Fibroblast of lung (primary cell): ENCODE results near the gene REC8. TPM values are rescaled to one million over a fixed set of nuclear protein-coding genes. Genes with fewer than 3 reads are reported as not detected.

Experiments
- DNase-seq, 2 donors: peaks; one replicate each; pipeline versions ENCODE4 v3.0.0 to v3.0.0-alpha.2; 2010; ENCODE audit warnings: low read depth in 2 of 2
- H2AFZ ChIP-seq: 2 replicates; pipeline ENCODE4 v1.5.1; 2012; ENCODE audit warnings: low read length, control low read depth, inconsistent platforms
- H3K27ac ChIP-seq: 2 replicates; pipeline ENCODE4 v1.5.1; 2011; ENCODE audit warnings: low read length, control low read depth; ENCODE audit not compliant: insufficient read depth
- H3K27me3 ChIP-seq: 2 replicates; pipeline ENCODE4 v1.5.1; 2011; ENCODE audit warnings: mild to moderate bottlenecking, low read length; ENCODE audit not compliant: control insufficient read depth, insufficient read depth
- H3K36me3 ChIP-seq: 2 replicates; pipeline ENCODE4 v1.5.1; 2011; ENCODE audit warnings: low read length; ENCODE audit not compliant: control insufficient read depth, insufficient read depth
- H3K4me1 ChIP-seq: 2 replicates; pipeline ENCODE4 v1.5.1; 2011; ENCODE audit warnings: low read length; ENCODE audit not compliant: control insufficient read depth, insufficient read depth; ENCODE audit errors: extremely low read depth
- H3K4me2 ChIP-seq: 2 replicates; pipeline ENCODE4 v1.5.1; 2011; ENCODE audit warnings: low read length, control low read depth; ENCODE audit not compliant: insufficient read depth; ENCODE audit errors: extremely low read depth
- H3K4me3 ChIP-seq, 4 experiments: fragments of 200-600 bp in 1 of 4; sonication (generic) in 1 of 4; replicated peaks in 1 of 4; 2 replicates each; pipeline ENCODE4 v1.5.1; 2011 to 2016; ENCODE audit warnings: low read length in 4 of 4, low read depth in 3 of 4, mild to moderate bottlenecking in 3 of 4, control low read depth in 2 of 4, inconsistent platforms in 1 of 4, mixed read lengths in 1 of 4; ENCODE audit not compliant: insufficient read depth in 1 of 4; ENCODE audit errors: control extremely low read depth in 1 of 4
- H3K79me2 ChIP-seq: 2 replicates; pipeline ENCODE4 v1.5.1; 2012; ENCODE audit warnings: mild to moderate bottlenecking, low read length, inconsistent platforms; ENCODE audit not compliant: control insufficient read depth, insufficient read depth
- H3K9ac ChIP-seq: 2 replicates; pipeline ENCODE4 v1.5.1; 2011; ENCODE audit warnings: mild to moderate bottlenecking, low read length, control low read depth; ENCODE audit not compliant: insufficient read depth
- H3K9me3 ChIP-seq: 2 replicates; pipeline ENCODE4 v1.5.1; 2012; ENCODE audit warnings: low read depth, low read length; ENCODE audit not compliant: control insufficient read depth, insufficient read depth
- H4K20me1 ChIP-seq: 2 replicates; pipeline ENCODE4 v1.5.1; 2011; ENCODE audit warnings: low read length; ENCODE audit not compliant: control insufficient read depth, insufficient read depth; ENCODE audit errors: extremely low read depth
- CTCF ChIP-seq, 2 donors: IDR thresholded peaks in 1 of 2; conservative IDR thresholded peaks in 1 of 2; 1 replicate in 1 of 2; 2 replicates in 1 of 2; pipeline ENCODE4 v1.5.1; 2011 to 2012; ENCODE audit warnings: low read length in 2 of 2, control low read depth in 1 of 2, inconsistent platforms in 1 of 2, low read depth in 1 of 2, mild to moderate bottlenecking in 1 of 2
- EZH2 ChIP-seq: IDR thresholded peaks from 2 replicates; pipeline ENCODE4 v1.5.1; 2012; ENCODE audit warnings: low read length, control low read depth, mild to moderate bottlenecking; ENCODE audit errors: missing control alignments
- polyA plus RNA-seq, 2 donors: library from polyadenylated mRNA; depleted of rRNA in 1 of 2; stranded (reverse) in 1 of 2; unstranded in 1 of 2; fragments of >200 nt; gene quantifications; 2 replicates each; pipeline ENCODE4 v1.2.1, GENCODE V29; 2011 to 2012; ENCODE audit warnings: missing spikeins in 1 of 2
- total RNA-seq: library from RNA; depleted of rRNA; stranded (reverse); fragments of >200 nt; gene quantifications from 2 replicates; pipeline ENCODE4 v1.2.1, GENCODE V29; 2014

The REC8 gene
- total and polyA plus RNA-seq, 2 donors (not counting 1 experiment from before 2014, with no cell fraction given) = 1.8 to 2.2 TPM

DNA sequence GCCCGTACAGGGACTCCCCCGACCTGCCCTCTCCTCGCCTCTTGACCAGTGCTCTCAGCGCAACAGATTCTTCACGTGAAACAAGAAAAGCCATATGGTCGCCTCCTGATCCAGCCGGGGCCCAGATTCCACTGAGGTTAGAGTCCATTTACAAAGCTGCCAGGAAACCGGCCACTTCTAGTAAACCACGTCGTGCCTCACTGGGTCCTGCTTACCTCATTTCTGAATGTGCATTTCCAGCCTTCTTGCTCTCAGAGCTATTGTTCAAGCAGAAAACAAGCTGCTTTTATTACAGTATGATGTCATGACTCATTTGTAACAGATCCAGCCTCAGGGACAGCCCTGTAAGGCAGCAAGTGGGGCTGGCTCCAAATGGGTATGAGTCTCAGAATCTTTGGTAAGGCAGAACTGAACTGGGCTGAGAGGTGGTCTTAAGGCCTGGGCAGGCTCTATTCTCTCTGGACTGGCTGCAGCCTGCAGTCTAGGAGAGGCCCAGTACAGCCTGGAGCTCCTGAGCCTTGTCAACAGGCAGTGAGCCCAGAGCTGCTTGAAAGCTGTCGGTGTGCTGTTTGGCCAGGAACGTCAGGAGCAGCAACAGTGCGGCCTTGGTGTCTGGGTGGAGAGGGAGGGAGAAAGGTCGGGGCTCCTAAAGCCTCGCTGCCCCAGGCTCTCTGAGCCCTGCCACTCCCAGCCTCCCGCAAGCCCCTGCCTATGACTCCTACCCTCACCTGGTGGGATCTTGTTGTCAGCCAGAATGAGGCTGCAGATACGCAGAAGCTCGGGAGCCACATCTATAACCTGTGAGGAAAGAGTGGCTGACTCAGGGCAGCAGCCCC, 8.3 kb downstream of the REC8 start:
- H3K27ac ChIP-seq = peak overlapping the region; percentile 71
- TF ChIP-seq EZH2 (no peak), CTCF (conservative IDR thresholded peaks at IDR 0.05 in 1 of 2, IDR thresholded peaks at IDR 0.05 in 1 of 2; ENCODE audit: low read depth in 1 of 2, low read length in 2 of 2) (no peak)
- no peak overlapping the region for H3K4me2 ChIP-seq
- H3K9me3 ChIP-seq = no peaks in the 10 kb centered on the region
- H2AFZ ChIP-seq = no peak overlapping the region
- H4K20me1 ChIP-seq = no peaks in the 10 kb centered on the region
- peaks cover 42% of the 10 kb centered on the region for H3K36me3 ChIP-seq
- DNase-seq = peak; percentile 78 to 90
- H3K4me1 ChIP-seq = no peaks in the 10 kb centered on the region
- H3K4me3 ChIP-seq = no peak overlapping the region
- H3K9ac ChIP-seq = peak overlapping the region; percentile 41
- no peaks in the 10 kb centered on the region for H3K27me3 ChIP-seq
- no peaks in the 10 kb centered on the region for H3K79me2 ChIP-seq

- Histone ChIP-seq H2AFZ (no peak overlapping the region), H3K36me3 (peaks cover 47% of the 10 kb centered on the region), H3K9ac (no peak overlapping the region), H3K27me3 (no peaks in the 10 kb centered on the region), H3K4me1 (no peaks in the 10 kb centered on the region), H3K79me2 (no peaks in the 10 kb centered on the region), H3K4me3 (no peak overlapping the region), H4K20me1 (no peaks in the 10 kb centered on the region), H3K4me2 (no peak overlapping the region), H3K27ac (no peak overlapping the region), H3K9me3 (no peaks in the 10 kb centered on the region)
- TF ChIP-seq EZH2 (no peak), CTCF (conservative IDR thresholded peaks at IDR 0.05 in 1 of 2, IDR thresholded peaks at IDR 0.05 in 1 of 2; ENCODE audit: low read depth in 1 of 2, low read length in 2 of 2) (no peak)
- no peak for DNase-seq
Observed at GRCh38 chr14:24181371-24182077, 9.6 kb downstream of the REC8 start.

DNA sequence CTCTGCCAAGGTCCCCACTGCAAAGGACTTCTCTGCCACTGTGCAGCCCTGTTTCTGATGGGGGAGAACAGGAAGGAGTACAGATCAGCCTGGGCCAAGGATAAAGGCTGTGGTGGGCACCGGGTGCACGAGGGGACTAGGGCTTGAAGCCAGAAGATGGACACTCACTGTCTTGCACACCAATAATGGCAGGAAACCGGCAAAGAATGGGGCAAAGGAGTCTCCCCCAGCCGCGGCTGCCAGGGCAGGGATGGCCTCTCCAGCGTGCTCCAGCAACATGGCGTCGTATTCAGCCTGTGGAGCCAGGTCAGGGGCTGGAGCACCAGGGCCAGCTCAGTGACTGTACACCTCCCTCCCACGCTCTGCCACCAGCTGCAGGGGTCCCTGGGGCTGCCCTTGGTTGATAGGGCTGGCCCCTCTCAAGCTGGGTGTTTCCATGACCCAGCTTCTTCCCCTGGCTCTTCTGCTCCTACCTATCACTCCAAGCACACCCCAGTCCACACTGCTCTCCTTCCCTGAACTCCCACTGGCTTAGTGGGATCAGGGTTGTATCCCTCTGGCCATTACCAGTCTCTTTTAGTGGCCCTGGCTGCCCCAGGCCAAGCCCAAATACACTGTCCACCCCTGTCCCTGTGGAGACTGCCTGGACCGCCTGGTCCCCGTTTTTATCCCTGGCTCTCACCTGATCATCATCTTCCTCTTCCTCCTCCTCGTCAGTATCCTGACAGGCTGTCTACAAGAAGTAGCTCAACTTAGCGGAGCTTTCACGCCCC, 10.4 kb downstream of the REC8 start:
- TF ChIP-seq CTCF (conservative IDR thresholded peaks at IDR 0.05 in 1 of 2, IDR thresholded peaks at IDR 0.05 in 1 of 2; ENCODE audit: low read depth in 1 of 2, low read length in 2 of 2) = no peak
- TF ChIP-seq EZH2 = no peak
- H3K4me3 ChIP-seq = no peak overlapping the region
- H4K20me1 ChIP-seq = no peaks in the 10 kb centered on the region
- no peak for DNase-seq
- H3K4me2 ChIP-seq = no peak overlapping the region
- H3K27ac ChIP-seq = no peak overlapping the region
- no peak overlapping the region for H2AFZ ChIP-seq
- H3K79me2 ChIP-seq = peaks cover 3% of the 10 kb centered on the region
- no peaks in the 10 kb centered on the region for H3K27me3 ChIP-seq
- no peak overlapping the region for H3K9ac ChIP-seq
- no peaks in the 10 kb centered on the region for H3K4me1 ChIP-seq
- H3K9me3 ChIP-seq = no peaks in the 10 kb centered on the region
- peaks cover 44% of the 10 kb centered on the region for H3K36me3 ChIP-seq
